Central memory CD8-positive, alpha-beta T cell (primary cell): ENCODE results near the gene RELT.

Experiments used
- ATAC-seq: fragments of 150-1000 bp; cut with Tn5 transposase; replicated peaks from 2 replicates; pipeline ENCODE4 v1.10.0; 2022; ENCODE audit warnings: mild to moderate bottlenecking, moderate FRiP score, moderate number of reproducible peaks; ENCODE audit not compliant: poor library complexity, severe bottlenecking; ENCODE audit errors: extremely low read depth
- DNase-seq, 2 donors: peaks; one replicate each; pipeline ENCODE4 v3.0.0; 2021; ENCODE audit warnings: low spot score in 2 of 2
- H3K27ac Mint-ChIP-seq: one replicate; pipeline ENCODE4 v1.8.0; 2022; ENCODE audit warnings: low read depth, mild to moderate bottlenecking, moderate library complexity, mixed read lengths
- H3K27me3 Mint-ChIP-seq: one replicate; pipeline ENCODE4 v1.8.0; 2022; ENCODE audit warnings: mixed read lengths
- H3K36me3 Mint-ChIP-seq: one replicate; pipeline ENCODE4 v1.8.0; 2022; ENCODE audit warnings: mild to moderate bottlenecking, moderate library complexity, mixed read lengths; ENCODE audit not compliant: insufficient read depth
- H3K4me1 Mint-ChIP-seq: one replicate; pipeline ENCODE4 v1.8.0; 2022; ENCODE audit warnings: mixed read lengths
- H3K4me3 Mint-ChIP-seq: one replicate; pipeline ENCODE4 v1.8.0; 2022; ENCODE audit warnings: mild to moderate bottlenecking, moderate library complexity, mixed read lengths
- H3K9me3 Mint-ChIP-seq: one replicate; pipeline ENCODE4 v1.8.0; 2022; ENCODE audit warnings: mixed read lengths

Gene RELT

GRCh38 chr11:73412308-73412707 lies 36.1 kb downstream of the RELT start:
- Mint-ChIP-seq H3K36me3 (peaks cover 15% of the 10 kb centered on the region), H3K9me3 (no peaks in the 10 kb centered on the region), H3K27me3 (no peaks in the 10 kb centered on the region), H3K4me3 (no peak overlapping the region), H3K4me1 (peaks cover 6% of the 10 kb centered on the region), H3K27ac (peak overlapping the region; percentile 42)
- no peak for DNase-seq
- no peak for ATAC-seq

GRCh38 chr11:73413256-73413655 lies 37.1 kb downstream of the RELT start:
- Mint-ChIP-seq H3K36me3 (peaks cover 17% of the 10 kb centered on the region), H3K9me3 (no peaks in the 10 kb centered on the region), H3K27me3 (no peaks in the 10 kb centered on the region), H3K4me3 (no peak overlapping the region), H3K27ac (no peak overlapping the region), H3K4me1 (peaks cover 6% of the 10 kb centered on the region)
- no peak for DNase-seq
- no peak for ATAC-seq

- ATAC-seq: no peak
- Mint-ChIP-seq H3K36me3 (peaks cover 9% of the 10 kb centered on the region), H3K27me3 (no peaks in the 10 kb centered on the region), H3K27ac (peak overlapping the region; percentile 22), H3K4me1 (peaks cover 6% of the 10 kb centered on the region), H3K9me3 (no peaks in the 10 kb centered on the region), H3K4me3 (no peak overlapping the region)
- DNase-seq: no peak
Observed at GRCh38 chr11:73414977-73415651, 38.9 kb downstream of the RELT start.

- Mint-ChIP-seq H3K36me3 (peaks cover 8% of the 10 kb centered on the region), H3K27me3 (no peaks in the 10 kb centered on the region), H3K4me3 (no peak overlapping the region), H3K4me1 (peaks cover 6% of the 10 kb centered on the region), H3K27ac (no peak overlapping the region), H3K9me3 (no peaks in the 10 kb centered on the region)
- no peak for ATAC-seq
- no peak for DNase-seq
Observed at GRCh38 chr11:73415854-73416615, 39.8 kb downstream of the RELT start.

DNA sequence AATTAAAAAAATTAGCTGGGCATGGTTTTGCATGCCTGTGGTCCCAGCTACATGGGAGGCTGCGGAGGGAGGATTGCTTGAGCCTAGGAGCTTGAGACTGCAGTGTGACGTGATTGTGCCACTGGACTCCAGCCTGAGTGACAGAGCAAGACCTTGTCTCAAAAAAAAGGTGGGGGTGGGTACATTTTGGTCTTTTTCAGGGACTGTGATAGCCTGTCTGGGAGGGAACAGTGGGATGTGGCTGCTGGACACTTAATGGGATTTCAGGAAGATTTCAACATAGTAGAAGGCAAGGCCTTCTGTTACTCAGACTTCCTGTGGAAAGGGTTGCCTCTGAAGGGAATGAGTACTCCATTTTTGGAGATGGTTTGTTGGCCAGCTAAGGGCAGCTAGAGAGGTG lies 40.6 kb downstream of the RELT start:
- peaks cover 8% of the 10 kb centered on the region for H3K36me3 Mint-ChIP-seq
- H3K27me3 Mint-ChIP-seq: no peaks in the 10 kb centered on the region
- H3K4me1 Mint-ChIP-seq: peaks cover 6% of the 10 kb centered on the region
- H3K4me3 Mint-ChIP-seq: no peak overlapping the region
- no peak overlapping the region for H3K27ac Mint-ChIP-seq
- DNase-seq (no peak), ATAC-seq (no peak)
- no peaks in the 10 kb centered on the region for H3K9me3 Mint-ChIP-seq

DNA sequence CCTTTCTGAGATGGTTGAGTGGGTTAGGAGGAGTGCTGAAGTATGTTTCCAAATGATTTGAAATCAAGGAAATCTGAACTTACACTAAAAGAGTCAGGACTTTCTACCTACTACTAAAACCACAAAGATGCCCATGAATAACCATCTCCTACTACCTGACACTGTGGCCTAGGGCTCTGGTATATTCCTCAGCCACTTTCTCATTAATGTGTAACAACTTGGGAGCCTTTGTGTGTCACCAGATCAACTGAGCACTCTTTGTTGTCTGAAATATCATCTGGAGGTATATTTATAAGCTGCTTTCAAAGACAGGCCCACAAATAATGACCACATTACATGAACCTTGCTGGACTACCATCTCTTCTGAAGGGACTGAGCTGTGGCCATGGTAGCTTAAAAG lies 43.9 kb downstream of the RELT start:
- no peaks in the 10 kb centered on the region for H3K27me3 Mint-ChIP-seq
- H3K9me3 Mint-ChIP-seq: no peaks in the 10 kb centered on the region
- peak overlapping the region; percentile 72 for H3K27ac Mint-ChIP-seq
- H3K36me3 Mint-ChIP-seq: peaks cover 8% of the 10 kb centered on the region
- no peak overlapping the region for H3K4me3 Mint-ChIP-seq
- peaks cover 2% of the 10 kb centered on the region for H3K4me1 Mint-ChIP-seq
- no peak for ATAC-seq
- no peak for DNase-seq

GRCh38 chr11:73422886-73423285 lies 46.7 kb downstream of the RELT start:
- Mint-ChIP-seq H3K36me3 (peaks cover 5% of the 10 kb centered on the region), H3K27me3 (no peaks in the 10 kb centered on the region), H3K27ac (no peak overlapping the region), H3K9me3 (no peaks in the 10 kb centered on the region), H3K4me3 (no peak overlapping the region), H3K4me1 (no peaks in the 10 kb centered on the region)
- DNase-seq (no peak), ATAC-seq (no peak)

DNA sequence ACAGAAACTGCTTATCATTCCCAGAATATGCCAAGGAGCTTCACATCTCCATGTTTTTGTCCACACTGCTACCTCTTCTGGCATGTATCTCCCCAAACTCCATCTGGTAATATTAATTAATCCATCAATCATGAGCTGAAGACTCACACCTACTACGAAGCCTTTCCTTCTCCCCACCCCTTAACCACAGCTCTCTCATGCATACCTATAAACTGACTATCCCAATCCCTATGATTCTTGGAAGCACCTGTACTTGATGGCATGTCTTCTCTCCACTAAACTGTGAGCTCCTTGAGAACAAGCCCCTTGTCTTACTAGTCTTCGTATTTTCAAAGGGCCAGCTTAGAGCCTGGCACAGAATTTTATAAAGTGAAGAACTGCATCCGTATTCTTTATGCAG lies 47.3 kb downstream of the RELT start:
- H3K27ac Mint-ChIP-seq: no peak overlapping the region
- H3K4me1 Mint-ChIP-seq: no peaks in the 10 kb centered on the region
- ATAC-seq (no peak), DNase-seq (no peak)
- H3K27me3 Mint-ChIP-seq: no peaks in the 10 kb centered on the region
- H3K9me3 Mint-ChIP-seq: no peaks in the 10 kb centered on the region
- H3K4me3 Mint-ChIP-seq: no peak overlapping the region
- peaks cover 2% of the 10 kb centered on the region for H3K36me3 Mint-ChIP-seq

DNA sequence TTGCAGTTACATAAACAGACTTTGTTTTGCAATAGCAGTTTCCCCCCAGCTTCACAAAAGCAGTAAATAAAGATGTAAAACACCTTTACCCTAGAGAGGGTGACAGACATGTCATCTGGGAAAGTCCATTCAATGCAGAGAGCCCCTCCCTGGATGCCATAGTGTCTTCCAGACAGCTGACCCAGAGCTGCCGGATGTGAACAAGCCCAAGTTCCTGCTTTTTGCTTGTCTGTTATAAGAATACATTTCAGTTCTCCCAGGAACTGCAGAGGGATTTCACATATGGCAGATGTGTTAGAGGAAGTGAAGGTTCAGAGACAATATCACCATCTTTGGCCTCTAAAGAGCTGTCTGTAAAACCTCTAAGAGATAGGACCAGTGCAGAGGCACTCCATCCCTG lies 48.9 kb downstream of the RELT start:
- Mint-ChIP-seq H3K27ac (no peak overlapping the region), H3K4me1 (no peaks in the 10 kb centered on the region), H3K9me3 (no peaks in the 10 kb centered on the region), H3K27me3 (no peaks in the 10 kb centered on the region), H3K36me3 (no peaks in the 10 kb centered on the region), H3K4me3 (no peak overlapping the region)
- ATAC-seq: no peak
- DNase-seq: no peak

DNA sequence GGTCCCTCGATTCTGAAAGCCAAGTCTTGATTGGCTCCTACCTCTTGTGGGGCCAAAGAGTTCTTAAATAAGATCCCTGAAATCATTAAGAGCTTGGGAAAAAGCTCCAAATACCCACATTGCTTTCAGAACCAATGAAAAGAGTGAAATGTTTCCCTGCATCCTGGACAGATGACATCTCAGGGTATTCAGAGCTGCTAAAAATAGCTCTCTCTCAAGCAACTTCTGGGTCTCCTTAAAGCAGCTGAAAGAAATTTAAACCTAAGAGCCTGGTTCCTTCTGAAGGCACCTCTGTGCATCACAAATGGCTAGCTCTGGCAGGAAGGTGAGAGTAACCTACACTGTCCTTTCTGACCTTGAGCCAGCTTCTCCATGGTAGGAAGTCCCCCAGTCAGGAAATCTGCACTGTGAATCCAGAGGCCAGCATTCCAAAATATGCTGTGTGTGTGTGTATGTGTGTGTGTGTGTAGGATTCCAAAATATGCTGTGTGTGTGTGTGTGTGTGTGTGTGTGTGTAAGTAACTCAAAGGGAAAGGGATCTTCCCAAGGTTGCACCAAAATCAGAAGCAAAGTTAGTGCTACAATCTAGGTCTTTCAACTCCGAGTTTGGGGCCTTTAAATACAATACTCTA lies 50.1 kb downstream of the RELT start:
- no peak for ATAC-seq
- no peak overlapping the region for H3K27ac Mint-ChIP-seq
- DNase-seq: no peak
- H3K27me3 Mint-ChIP-seq: no peaks in the 10 kb centered on the region
- H3K36me3 Mint-ChIP-seq: no peaks in the 10 kb centered on the region
- no peaks in the 10 kb centered on the region for H3K4me1 Mint-ChIP-seq
- H3K9me3 Mint-ChIP-seq: no peaks in the 10 kb centered on the region
- no peak overlapping the region for H3K4me3 Mint-ChIP-seq

- H3K9me3 Mint-ChIP-seq: no peaks in the 10 kb centered on the region
- no peak for DNase-seq
- H3K27me3 Mint-ChIP-seq: no peaks in the 10 kb centered on the region
- H3K4me3 Mint-ChIP-seq: no peak overlapping the region
- H3K27ac Mint-ChIP-seq: no peak overlapping the region
- no peak for ATAC-seq
- peaks cover 3% of the 10 kb centered on the region for H3K36me3 Mint-ChIP-seq
- H3K4me1 Mint-ChIP-seq: no peaks in the 10 kb centered on the region
Observed at GRCh38 chr11:73428227-73428626, 52.0 kb downstream of the RELT start.

DNA sequence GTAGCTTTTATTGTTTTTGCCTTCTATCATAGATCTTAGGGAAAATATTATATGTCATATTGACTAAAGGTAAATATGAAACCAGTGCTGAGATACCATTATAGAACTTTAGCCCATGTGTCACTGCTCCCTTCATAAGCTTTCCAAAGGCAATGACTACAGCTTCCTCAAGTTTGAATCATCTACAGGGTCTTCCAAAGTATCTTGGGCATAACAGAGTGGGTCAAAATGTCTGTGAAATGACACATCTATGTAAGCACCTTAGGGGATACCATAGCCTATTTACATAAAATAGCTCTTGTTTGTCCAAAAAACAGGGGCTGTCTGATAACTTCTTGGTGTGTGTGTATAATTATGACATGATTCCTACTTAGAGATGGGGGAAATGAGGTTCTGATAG lies 52.5 kb downstream of the RELT start:
- Mint-ChIP-seq H3K4me3 (no peak overlapping the region), H3K4me1 (no peaks in the 10 kb centered on the region), H3K9me3 (no peaks in the 10 kb centered on the region), H3K27me3 (no peaks in the 10 kb centered on the region), H3K36me3 (peaks cover 3% of the 10 kb centered on the region), H3K27ac (no peak overlapping the region)
- DNase-seq (no peak), ATAC-seq (no peak)
